ENCODE measurements around the gene CAMSAP2.
"Not testable (repeated sequence)": the region's sequence is repeated elsewhere in the genome, so short reads cannot be mapped to it uniquely, and the experiment has no call there.

CAMSAP2 gene

GRCh38 chr1:200783926-200784325 is 45.2 kb downstream of the CAMSAP2 start:
- DNase-seq = no peak

GRCh38 chr1:200784576-200784975 is 45.9 kb downstream of the CAMSAP2 start:
- DNase-seq = no peak

- DNase-seq = no peak
These were observed 48.1 kb downstream of the CAMSAP2 start for GRCh38 chr1:200786788-200787187.

GRCh38 chr1:200787896-200788387 is 49.2 kb downstream of the CAMSAP2 start:
- DNase-seq = no peak

- not testable (repeated sequence) for DNase-seq
These were observed 52.3 kb downstream of the CAMSAP2 start for GRCh38 chr1:200791012-200791411.

GRCh38 chr1:200793677-200794076 is 55.0 kb downstream of the CAMSAP2 start:
- no peak for DNase-seq

GRCh38 chr1:200794506-200795065 is 55.9 kb downstream of the CAMSAP2 start:
- no peak for DNase-seq

GRCh38 chr1:200795156-200795555 is 56.5 kb downstream of the CAMSAP2 start:
- DNase-seq = no peak

GRCh38 chr1:200802042-200802441 is 63.3 kb downstream of the CAMSAP2 start:
- no peak for DNase-seq

- peak; percentile 63 for DNase-seq
These were observed 64.3 kb downstream of the CAMSAP2 start for GRCh38 chr1:200802865-200803512.

- no peak for DNase-seq
These were observed 67.0 kb downstream of the CAMSAP2 start for GRCh38 chr1:200805719-200806118.

GRCh38 chr1:200808846-200809245 is 70.2 kb downstream of the CAMSAP2 start:
- no peak for DNase-seq

- DNase-seq = no peak
These were observed 73.0 kb downstream of the CAMSAP2 start for GRCh38 chr1:200811704-200812103.

GRCh38 chr1:200816624-200817224 is 78.0 kb downstream of the CAMSAP2 start:
- DNase-seq = not testable (repeated sequence)

- DNase-seq = no peak
These were observed 79.6 kb downstream of the CAMSAP2 start for GRCh38 chr1:200818248-200818647.

GRCh38 chr1:200819726-200820125 is 81.0 kb downstream of the CAMSAP2 start:
- DNase-seq = no peak

GRCh38 chr1:200831091-200831490 is 92.4 kb downstream of the CAMSAP2 start:
- DNase-seq = no peak

- DNase-seq = no peak
These were observed 95.7 kb downstream of the CAMSAP2 start for GRCh38 chr1:200834383-200834782.

GRCh38 chr1:200836213-200836612 is 97.5 kb downstream of the CAMSAP2 start:
- no peak for DNase-seq

- DNase-seq = no peak
These were observed 99.4 kb downstream of the CAMSAP2 start for GRCh38 chr1:200837931-200838571.

GRCh38 chr1:200838676-200839445 is 100.2 kb downstream of the CAMSAP2 start:
- no peak for DNase-seq

- DNase-seq = no peak
These were observed 106.7 kb downstream of the CAMSAP2 start for GRCh38 chr1:200845360-200845759.

- DNase-seq = no peak
These were observed 107.7 kb downstream of the CAMSAP2 start for GRCh38 chr1:200846398-200846797.

Data from CD4-positive, alpha-beta T cell treated with Interleukin-15 for 1 hour (primary cell).